HepG2 (cell line): ENCODE data around the gene AUH. TPM values are rescaled to one million over a fixed set of nuclear protein-coding genes. Genes with fewer than 3 reads are reported as not detected.

ENCODE experiments used
- EP300 ChIP-seq, 3 experiments: sonication (generic) in 1 of 3; formaldehyde crosslinking in 1 of 3; IDR thresholded peaks; 2 replicates each; pipeline versions ENCODE4 v1.5.1 to v1.6.1; 2011 to 2020; ENCODE audit warnings: low read depth in 2 of 3, low read length in 2 of 3, borderline replicate concordance in 1 of 3, improper control_type of control experiment in 1 of 3, mild to moderate bottlenecking in 1 of 3, missing genetic modification reagents in 1 of 3, moderate library complexity in 1 of 3
- ETS1 ChIP-seq: sonication (generic); formaldehyde crosslinking; IDR thresholded peaks from 2 replicates; pipeline ENCODE4 v1.4.0; 2020; ENCODE audit warnings: missing genetic modification reagents
- KLF16 ChIP-seq, 2 experiments: sonication (generic) in 1 of 2; formaldehyde crosslinking in 1 of 2; IDR thresholded peaks; 2 replicates each; pipeline versions ENCODE4 v1.6.1 to v1.8.0; 2016 to 2023; ENCODE audit warnings: missing genetic modification reagents in 2 of 2, missing compliant biosample characterization in 1 of 2
- ZNF687 ChIP-seq: sonication (generic); formaldehyde crosslinking; IDR thresholded peaks from 2 replicates; pipeline ENCODE4 v1.5.1; 2020; ENCODE audit warnings: mild to moderate bottlenecking, missing genetic modification reagents, moderate library complexity
- polyA plus RNA-seq, 8 experiments: library from polyadenylated mRNA; depleted of rRNA in 3 of 8; stranded (reverse) in 7 of 8; unstranded in 1 of 8; fragments of >200 nt; fragmentation: Illumina TruSeq in 4 of 8; extraction: Trizol in 4 of 8; gene quantifications; 2 replicates each; pipeline versions ENCODE4 v1.2.1 to v1.2.3, GENCODE V29; 2011 to 2016; ENCODE audit warnings: low read depth in 4 of 8, missing spikeins in 1 of 8, mixed read lengths in 1 of 8; ENCODE audit not compliant: insufficient read depth in 1 of 8
- total RNA-seq, 5 experiments: library from RNA; depleted of rRNA; stranded (reverse); fragments of >200 nt; fragmentation: Illumina TruSeq; extraction: Trizol; gene quantifications; 2 replicates each; pipeline ENCODE4 v1.2.3, GENCODE V29; 2016; ENCODE audit warnings: low read depth in 1 of 5
- TF ChIP-seq, protein P1 (sequence below): sonication (generic); formaldehyde crosslinking; IDR thresholded peaks from 2 replicates; pipeline ENCODE4 v1.9.0; 2021; ENCODE audit warnings: mild to moderate bottlenecking, missing genetic modification reagents

Gene AUH
- total and polyA plus RNA-seq, 2 of the 13 experiments (the other 11 are each of a cell fraction or from before 2014, with no cell fraction given) = 25.8 to 31.9 TPM

- no peak for TF ChIP-seq ZNF687 (CRISPR knock-in tag)
- no peak for TF ChIP-seq KLF16 (CRISPR knock-in tag; IDR thresholded peaks at IDR 0.05)
- TF ChIP-seq EP300 (IDR thresholded peaks at IDR 0.05; ENCODE audit: low read depth in 2 of 2, low read length in 2 of 2) = no peak
- no peak for TF ChIP-seq EP300 (CRISPR knock-in tag; IDR thresholded peaks at IDR 0.05; ENCODE audit: borderline replicate concordance)
- TF ChIP-seq ETS1 (CRISPR knock-in tag) = no peak
- TF ChIP-seq, protein P1, sequence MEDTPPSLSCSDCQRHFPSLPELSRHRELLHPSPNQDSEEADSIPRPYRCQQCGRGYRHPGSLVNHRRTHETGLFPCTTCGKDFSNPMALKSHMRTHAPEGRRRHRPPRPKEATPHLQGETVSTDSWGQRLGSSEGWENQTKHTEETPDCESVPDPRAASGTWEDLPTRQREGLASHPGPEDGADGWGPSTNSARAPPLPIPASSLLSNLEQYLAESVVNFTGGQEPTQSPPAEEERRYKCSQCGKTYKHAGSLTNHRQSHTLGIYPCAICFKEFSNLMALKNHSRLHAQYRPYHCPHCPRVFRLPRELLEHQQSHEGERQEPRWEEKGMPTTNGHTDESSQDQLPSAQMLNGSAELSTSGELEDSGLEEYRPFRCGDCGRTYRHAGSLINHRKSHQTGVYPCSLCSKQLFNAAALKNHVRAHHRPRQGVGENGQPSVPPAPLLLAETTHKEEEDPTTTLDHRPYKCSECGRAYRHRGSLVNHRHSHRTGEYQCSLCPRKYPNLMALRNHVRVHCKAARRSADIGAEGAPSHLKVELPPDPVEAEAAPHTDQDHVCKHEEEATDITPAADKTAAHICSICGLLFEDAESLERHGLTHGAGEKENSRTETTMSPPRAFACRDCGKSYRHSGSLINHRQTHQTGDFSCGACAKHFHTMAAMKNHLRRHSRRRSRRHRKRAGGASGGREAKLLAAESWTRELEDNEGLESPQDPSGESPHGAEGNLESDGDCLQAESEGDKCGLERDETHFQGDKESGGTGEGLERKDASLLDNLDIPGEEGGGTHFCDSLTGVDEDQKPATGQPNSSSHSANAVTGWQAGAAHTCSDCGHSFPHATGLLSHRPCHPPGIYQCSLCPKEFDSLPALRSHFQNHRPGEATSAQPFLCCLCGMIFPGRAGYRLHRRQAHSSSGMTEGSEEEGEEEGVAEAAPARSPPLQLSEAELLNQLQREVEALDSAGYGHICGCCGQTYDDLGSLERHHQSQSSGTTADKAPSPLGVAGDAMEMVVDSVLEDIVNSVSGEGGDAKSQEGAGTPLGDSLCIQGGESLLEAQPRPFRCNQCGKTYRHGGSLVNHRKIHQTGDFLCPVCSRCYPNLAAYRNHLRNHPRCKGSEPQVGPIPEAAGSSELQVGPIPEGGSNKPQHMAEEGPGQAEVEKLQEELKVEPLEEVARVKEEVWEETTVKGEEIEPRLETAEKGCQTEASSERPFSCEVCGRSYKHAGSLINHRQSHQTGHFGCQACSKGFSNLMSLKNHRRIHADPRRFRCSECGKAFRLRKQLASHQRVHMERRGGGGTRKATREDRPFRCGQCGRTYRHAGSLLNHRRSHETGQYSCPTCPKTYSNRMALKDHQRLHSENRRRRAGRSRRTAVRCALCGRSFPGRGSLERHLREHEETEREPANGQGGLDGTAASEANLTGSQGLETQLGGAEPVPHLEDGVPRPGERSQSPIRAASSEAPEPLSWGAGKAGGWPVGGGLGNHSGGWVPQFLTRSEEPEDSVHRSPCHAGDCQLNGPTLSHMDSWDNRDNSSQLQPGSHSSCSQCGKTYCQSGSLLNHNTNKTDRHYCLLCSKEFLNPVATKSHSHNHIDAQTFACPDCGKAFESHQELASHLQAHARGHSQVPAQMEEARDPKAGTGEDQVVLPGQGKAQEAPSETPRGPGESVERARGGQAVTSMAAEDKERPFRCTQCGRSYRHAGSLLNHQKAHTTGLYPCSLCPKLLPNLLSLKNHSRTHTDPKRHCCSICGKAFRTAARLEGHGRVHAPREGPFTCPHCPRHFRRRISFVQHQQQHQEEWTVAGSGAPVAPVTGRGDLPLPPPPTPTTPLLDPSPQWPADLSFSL (CRISPR knock-in tag) = no peak
- TF ChIP-seq, all 625 proteins: peak for 0
Observed at GRCh38 chr9:91274949-91275492, 86.7 kb downstream of the AUH start (continued).
